ENCODE data around the gene IER5. TPM values are rescaled to one million over a fixed set of nuclear protein-coding genes. Genes with fewer than 3 reads are reported as not detected.
A peak's percentile ranks its signal among the peaks of the same experiment; 100 is the strongest.

IER5 gene
- total and polyA plus RNA-seq, 2 donors from 2014 or later, result 3.9 to 11.0 TPM

DNA sequence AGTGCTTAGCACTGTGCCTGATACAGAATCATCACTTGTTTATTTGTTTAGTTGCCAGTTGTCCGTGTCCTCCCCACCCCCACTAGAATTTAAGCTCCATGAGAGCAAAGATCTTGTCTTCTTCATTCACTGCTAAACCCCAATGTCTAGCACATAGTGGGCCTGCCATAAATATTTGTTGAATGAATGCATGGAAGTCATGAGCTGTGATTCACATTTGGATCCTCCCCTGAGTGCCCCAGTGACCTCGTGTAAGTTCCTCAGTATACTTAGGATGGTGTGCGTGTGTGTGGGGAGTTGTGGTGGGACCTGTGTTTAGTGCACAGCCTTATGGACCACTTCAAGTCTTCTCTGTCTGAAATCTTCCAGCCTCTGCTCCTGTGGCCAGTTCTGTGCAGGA, 23.1 kb downstream of the IER5 start:
- Histone ChIP-seq H3K9me3 (ENCODE audit: control insufficient read depth in 2 of 3, insufficient read depth in 1 of 3, low read length in 3 of 3) (no peaks in the 10 kb centered on the region), H3K4me3 (ENCODE audit: low read length in 3 of 3) (no peak overlapping the region), H3K36me3 (ENCODE audit: control insufficient read depth in 2 of 3, insufficient read depth in 3 of 3, low read length in 3 of 3) (no peaks in the 10 kb centered on the region), H3K27me3 (ENCODE audit: control insufficient read depth, insufficient read depth, low read length) (no peaks in the 10 kb centered on the region), H3K9ac (ENCODE audit: low read length in 3 of 3) (no peak overlapping the region), H3K27ac (ENCODE audit: low read depth in 2 of 2, low read length in 2 of 2) (no peak overlapping the region), H3K4me1 (ENCODE audit: control insufficient read depth in 2 of 3, insufficient read depth in 2 of 3, low read depth in 1 of 3, low read length in 3 of 3) (peaks cover 0 to 4% (median 2%) of the 10 kb centered on the region in 3 donors)
- FAIRE-seq (no peak), DNase-seq (no peak)
- intact Hi-C loops (cut with DNase I), result no loop called here
- TF ChIP-seq, protein P1, sequence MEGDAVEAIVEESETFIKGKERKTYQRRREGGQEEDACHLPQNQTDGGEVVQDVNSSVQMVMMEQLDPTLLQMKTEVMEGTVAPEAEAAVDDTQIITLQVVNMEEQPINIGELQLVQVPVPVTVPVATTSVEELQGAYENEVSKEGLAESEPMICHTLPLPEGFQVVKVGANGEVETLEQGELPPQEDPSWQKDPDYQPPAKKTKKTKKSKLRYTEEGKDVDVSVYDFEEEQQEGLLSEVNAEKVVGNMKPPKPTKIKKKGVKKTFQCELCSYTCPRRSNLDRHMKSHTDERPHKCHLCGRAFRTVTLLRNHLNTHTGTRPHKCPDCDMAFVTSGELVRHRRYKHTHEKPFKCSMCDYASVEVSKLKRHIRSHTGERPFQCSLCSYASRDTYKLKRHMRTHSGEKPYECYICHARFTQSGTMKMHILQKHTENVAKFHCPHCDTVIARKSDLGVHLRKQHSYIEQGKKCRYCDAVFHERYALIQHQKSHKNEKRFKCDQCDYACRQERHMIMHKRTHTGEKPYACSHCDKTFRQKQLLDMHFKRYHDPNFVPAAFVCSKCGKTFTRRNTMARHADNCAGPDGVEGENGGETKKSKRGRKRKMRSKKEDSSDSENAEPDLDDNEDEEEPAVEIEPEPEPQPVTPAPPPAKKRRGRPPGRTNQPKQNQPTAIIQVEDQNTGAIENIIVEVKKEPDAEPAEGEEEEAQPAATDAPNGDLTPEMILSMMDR (IDR thresholded peaks at IDR 0.05; ENCODE audit: borderline replicate concordance, extremely low read depth, insufficient read depth), result no peak

DNA sequence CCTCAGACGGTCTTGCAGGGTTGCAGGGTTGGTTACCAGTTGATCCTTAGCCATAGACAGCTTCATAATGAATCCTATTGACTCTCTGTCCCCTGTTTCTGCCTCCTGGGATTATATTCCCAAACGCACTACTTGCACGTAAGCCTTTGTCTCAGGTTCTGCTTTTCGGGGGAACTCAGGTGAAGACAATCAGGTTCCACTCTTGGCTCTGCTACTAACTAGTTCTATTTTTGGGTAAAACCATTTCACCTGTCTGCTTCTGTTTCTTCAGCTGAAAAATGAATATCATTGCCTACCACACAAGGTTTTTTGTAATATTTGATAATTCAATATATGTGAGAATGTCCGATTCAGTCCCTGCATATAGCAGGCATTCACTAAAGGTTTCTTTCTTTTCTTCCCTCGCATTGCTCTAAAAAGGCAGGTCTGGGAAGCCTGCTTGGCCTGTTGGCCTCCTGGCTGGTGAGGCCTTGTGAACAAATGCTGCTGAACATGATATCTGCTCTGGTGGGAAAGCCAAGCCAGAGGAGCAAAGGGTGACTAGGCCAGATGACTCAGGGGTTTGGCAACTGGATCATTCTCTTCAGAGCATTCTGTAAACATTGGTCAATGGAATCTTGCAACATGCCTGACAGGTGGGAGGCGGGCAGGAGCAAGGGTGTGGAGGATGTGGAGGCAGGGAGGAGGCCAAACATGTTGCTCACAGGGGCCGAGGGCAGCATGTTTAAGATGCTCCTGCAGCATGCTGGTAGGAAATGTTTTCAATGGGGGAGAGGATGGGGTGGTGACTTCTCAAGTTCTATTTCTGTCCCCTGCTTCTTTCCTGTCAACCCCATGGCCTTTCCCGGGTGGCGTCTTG, 23.8 kb downstream of the IER5 start:
- Histone ChIP-seq H3K4me1 (ENCODE audit: control insufficient read depth in 2 of 3, insufficient read depth in 2 of 3, low read depth in 1 of 3, low read length in 3 of 3) (peaks cover 0 to 4% (median 2%) of the 10 kb centered on the region in 3 donors), H3K27ac (ENCODE audit: low read depth in 2 of 2, low read length in 2 of 2) (no peak overlapping the region), H3K9ac (ENCODE audit: low read length in 3 of 3) (no peak overlapping the region), H3K9me3 (ENCODE audit: control insufficient read depth in 2 of 3, insufficient read depth in 1 of 3, low read length in 3 of 3) (no peaks in the 10 kb centered on the region), H3K36me3 (ENCODE audit: control insufficient read depth in 2 of 3, insufficient read depth in 3 of 3, low read length in 3 of 3) (no peaks in the 10 kb centered on the region), H3K27me3 (ENCODE audit: control insufficient read depth, insufficient read depth, low read length) (no peaks in the 10 kb centered on the region), H3K4me3 (ENCODE audit: low read length in 3 of 3) (no peak overlapping the region)
- intact Hi-C loops (cut with DNase I), result no loop called here
- TF ChIP-seq, protein P1 (IDR thresholded peaks at IDR 0.05; ENCODE audit: borderline replicate concordance, extremely low read depth, insufficient read depth), result no peak
- no peak for FAIRE-seq
- peak in 1 of 5 donors; percentile 91 for DNase-seq

DNA sequence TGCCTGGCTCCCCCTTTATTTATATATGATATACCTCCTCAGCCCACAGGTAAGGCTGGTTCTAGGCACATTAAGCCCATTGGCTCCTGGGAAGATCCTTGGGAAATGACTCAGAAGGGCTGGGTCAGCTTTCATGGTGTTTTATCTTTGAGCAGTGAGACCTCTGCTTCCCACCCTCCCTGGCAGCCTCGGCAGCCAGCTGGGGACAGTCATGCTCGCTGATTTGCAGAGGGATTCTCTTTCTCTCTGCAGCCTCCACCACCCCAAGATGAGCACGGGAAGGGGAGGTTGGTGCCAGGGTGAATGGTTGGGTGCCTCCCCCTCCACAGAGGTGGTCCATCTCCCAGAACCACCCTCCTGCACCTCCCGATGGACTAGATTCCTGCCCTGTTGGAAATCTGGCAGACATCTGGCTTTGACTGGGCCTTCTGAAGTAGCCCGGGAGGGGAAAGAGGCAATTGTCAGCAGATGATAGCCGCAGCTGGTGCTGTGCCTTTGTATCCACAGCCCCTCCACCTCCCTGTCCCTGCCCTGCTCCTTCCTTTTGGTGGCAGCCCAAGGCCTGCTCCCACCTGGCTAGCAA, 24.6 kb downstream of the IER5 start:
- intact Hi-C loops (cut with DNase I), result no loop called here
- TF ChIP-seq, protein P1 (IDR thresholded peaks at IDR 0.05; ENCODE audit: borderline replicate concordance, extremely low read depth, insufficient read depth), result no peak
- FAIRE-seq, result no peak
- no peak overlapping the region for H3K27ac ChIP-seq (ENCODE audit: low read depth in 2 of 2, low read length in 2 of 2)
- H3K9ac ChIP-seq (ENCODE audit: low read length in 3 of 3), result no peak overlapping the region
- peaks cover 0 to 4% (median 2%) of the 10 kb centered on the region in 3 donors for H3K4me1 ChIP-seq (ENCODE audit: control insufficient read depth in 2 of 3, insufficient read depth in 2 of 3, low read depth in 1 of 3, low read length in 3 of 3)
- H3K36me3 ChIP-seq (ENCODE audit: control insufficient read depth in 2 of 3, insufficient read depth in 3 of 3, low read length in 3 of 3), result no peaks in the 10 kb centered on the region
- H3K9me3 ChIP-seq (ENCODE audit: control insufficient read depth in 2 of 3, insufficient read depth in 1 of 3, low read length in 3 of 3), result no peaks in the 10 kb centered on the region
- peak in 3 of 5 donors; percentile 51 to 69 (median 66) for DNase-seq
- H3K4me3 ChIP-seq (ENCODE audit: low read length in 3 of 3), result no peak overlapping the region
- no peaks in the 10 kb centered on the region for H3K27me3 ChIP-seq (ENCODE audit: control insufficient read depth, insufficient read depth, low read length)

Data from kidney (tissue), 14 donors.